Stimulated activated CD8-positive, alpha-beta memory T cell treated with anti-CD3 and anti-CD28 coated beads, Interleukin-2, amount 100 ng/mL, for 48 hours (primary cell): ENCODE measurements around the gene BRDT.

Experiments
- DNase-seq, 2 donors: peaks; one replicate each; pipeline ENCODE4 v3.0.0-alpha.2; 2020; ENCODE audit warnings: low read depth in 2 of 2

Gene BRDT

DNA sequence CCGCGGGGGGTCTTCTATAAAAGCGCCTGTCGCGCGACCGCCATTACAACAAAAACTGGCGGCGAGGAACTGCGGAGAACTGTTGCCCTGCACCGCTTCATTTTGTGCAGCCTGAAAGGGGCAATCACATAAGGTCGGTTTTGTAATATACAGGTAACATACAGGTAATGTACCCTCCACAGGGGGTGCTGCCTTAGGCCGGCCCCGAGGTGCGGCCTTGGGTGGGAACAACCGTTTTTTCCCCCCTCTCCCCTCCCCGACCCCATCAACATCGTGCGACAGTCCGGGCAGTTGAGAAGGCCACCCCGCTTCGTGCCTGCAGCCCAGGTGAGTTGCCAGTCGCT, at the start of gene BRDT:
BRDT (plus strand) TSS at position 46 of the 344 bp plus-strand sequence. CDS start 13,354 bp downstream, outside the sequence.
- no peak for DNase-seq

DNA sequence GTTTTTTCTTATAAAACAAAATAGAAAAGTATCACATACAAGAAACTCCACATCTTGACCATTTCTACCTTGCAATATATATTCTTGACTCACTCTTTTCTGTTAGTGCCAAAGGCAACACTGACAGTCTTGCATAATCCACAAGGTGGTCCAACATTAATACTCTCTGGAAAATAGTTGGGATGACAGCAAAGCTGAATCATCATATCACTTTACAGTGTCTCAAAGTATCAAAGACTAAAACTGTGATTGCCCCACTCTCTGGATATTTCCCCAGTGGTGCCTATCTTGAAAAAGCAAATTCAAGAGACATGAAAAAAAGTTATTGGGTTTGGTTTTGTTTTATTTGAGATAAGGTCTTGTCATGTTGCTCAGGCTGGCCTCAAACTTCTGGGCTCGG, 48.6 kb upstream of the BRDT start:
- no peak for DNase-seq

DNA sequence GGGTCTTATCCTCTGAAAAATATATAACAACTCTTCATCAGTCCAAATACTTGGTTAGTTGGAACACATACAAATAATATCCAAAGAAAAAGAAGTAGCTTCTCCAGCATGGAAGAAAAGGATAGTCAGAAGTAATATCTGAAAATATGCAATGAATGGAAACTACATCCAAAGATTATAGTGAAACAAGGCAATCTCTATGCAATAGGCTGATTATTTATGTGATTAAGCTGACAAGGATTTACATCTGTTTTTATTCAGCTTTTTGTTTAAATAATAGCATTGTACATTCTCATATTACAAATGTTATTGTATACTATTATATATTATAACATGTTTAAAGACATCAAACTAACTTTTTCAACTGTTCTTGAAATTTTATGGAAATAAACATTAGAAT, 48.0 kb upstream of the BRDT start:
- no peak for DNase-seq

DNA sequence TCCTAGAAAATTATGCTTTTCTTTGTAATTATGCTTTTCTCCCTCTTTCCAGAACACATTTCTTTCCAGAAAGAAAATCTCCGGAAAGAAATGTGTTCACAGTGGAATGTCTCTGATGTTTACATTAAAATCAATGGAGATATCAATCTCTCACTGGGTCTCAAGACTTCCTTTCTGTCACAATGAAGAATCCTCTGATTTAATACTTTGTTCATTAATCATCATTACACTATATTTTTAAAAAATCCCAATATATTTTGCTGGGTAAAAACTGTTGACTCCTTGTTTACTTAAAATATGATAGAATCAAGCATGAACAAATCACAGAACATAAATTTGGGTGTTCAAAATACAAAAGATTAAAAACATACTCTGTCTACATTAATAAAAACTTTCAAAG, 36.9 kb upstream of the BRDT start:
- no peak for DNase-seq

DNA sequence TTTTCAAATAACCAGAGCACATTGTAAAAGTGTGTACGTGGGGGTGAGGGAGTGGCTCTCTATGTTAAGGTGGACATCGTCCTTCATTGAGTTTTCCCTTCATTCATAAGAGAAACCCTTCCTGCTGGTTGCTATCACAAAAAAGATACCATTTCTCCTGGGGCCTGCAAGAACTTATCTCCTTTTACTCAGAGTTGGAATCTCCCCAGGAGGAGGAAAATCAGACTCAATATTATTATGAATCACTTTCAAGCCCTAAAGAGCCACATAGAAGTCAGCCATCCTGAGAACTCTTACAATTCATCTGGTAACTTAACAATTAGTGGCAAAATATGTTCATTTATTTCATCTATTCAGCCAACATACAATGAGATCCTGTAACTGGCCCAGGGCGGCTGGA, 36.2 kb upstream of the BRDT start:
- no peak for DNase-seq

DNA sequence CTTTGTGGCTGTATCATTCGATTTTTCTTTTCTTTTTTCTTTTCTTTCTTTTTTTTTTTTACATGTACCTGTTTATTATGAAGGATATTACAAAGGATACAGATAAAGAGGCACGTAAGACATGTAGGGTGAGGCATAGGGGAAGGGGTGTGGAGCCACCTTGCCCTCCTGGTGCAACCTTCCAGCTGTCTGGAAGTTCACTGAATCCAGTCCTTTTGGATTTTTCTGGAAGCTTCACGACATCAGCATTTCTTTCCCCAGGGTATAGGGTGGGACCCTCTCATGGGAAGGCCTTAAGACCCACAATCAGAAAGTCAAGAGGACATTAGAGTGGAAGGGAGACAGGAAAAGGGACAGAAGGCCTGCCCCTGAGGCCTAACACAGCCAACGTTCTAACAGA, 33.2 kb upstream of the BRDT start:
- no peak for DNase-seq

DNA sequence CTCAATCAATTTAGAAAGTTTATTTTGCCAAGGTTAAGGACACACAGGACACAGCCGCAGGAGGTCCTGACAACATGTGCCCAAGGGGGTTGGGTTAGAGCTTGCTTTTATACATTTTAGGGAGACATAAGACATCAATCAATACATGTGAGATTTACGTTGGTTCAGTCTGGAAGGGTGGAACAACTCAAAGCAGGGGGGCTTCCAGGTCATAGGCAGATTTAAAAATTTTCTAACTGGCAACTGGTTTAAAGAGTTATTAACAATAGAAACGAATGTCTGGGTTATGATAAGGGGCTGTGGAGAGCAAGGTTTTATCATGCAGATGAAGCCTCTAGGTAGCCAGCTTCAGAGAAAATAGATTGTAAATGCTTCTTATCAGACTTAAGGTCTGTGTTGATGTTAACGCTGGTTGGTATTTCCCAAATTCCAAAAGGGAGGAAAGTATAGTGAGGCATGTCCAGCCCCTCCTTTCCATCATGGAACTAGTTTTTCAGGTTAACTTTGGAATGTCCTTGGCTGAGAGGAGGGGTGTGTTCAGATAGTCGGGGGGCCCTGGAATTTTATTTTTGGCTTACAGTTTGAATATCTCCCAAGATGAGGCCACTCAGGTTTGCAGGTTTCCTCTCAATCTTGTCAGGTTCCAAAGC, 32.3 kb upstream of the BRDT start:
- no peak for DNase-seq

DNA sequence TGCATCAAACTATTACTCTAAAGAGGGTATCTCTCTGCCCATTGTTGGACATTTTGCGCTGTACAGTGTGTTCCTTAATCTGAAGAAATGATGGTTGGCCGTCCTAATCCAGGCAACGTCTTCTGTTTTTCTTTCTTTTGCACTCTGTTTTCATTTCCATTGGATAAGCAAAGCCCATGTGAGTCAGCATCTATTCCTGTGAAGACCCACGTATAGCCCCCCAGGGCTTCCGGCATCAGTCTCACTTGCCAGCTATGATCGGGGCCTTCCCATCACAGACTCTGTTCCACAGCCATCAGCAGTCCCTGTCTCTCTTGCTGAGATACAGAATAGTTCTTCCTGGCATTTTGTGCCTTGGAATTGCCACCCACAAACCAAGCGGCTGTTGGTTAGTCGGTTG, 29.2 kb upstream of the BRDT start:
- no peak for DNase-seq

DNA sequence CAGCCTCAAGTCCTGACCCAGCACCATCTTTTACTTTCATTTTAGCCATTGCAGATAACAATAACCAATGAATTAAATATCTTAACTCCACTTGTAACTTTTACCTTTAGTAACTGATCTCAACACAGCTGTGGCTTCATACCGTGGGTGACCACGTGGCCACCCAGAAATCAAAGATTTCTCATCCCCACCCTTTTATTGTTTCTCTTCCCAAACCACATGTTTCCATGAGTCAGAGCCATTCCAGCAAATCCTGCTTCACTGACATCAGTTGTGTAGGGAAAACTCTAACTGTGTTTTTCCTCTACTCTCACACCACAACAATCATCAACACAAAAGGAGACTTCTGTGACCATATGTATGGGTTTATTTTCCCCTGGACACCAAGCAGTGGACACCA, 25.1 kb upstream of the BRDT start:
- DNase-seq, result no peak

DNA sequence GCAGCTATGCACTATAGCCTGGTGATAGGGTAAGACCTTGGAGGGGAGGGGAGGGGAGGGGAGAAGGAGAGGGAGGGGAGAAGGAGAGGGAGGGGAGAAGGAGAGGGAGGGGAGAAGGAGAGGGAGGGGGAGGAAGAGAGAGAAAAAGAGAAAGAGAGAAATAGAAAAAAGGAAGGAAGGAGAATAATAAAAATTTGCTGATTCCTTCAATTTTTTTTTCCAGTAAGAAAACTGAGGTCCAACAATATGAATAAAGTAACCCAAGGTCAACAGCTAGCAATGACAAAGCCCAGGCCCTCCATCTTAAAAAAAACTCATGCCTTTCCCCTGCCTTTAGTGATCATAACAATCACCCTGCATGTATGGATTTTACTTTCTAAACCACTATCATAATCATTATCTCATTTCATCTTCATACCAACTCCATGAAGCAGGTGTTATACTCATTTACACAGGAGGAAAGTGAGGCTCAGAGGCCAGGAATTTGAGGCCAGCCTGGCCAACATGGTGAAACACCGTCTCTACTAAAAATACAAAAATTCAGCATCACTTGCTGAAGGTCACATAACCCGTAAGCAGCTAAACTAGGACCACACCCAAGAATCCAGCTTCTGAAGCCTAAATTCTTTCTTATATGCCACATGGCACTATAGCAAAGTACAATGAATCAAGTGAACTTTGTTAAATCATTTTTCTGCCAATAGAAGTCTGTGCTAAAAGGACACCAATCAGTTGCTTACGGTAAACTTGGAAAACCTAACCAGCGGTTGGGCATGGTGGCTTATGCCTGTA, 23.4 kb upstream of the BRDT start:
- no peak for DNase-seq

DNA sequence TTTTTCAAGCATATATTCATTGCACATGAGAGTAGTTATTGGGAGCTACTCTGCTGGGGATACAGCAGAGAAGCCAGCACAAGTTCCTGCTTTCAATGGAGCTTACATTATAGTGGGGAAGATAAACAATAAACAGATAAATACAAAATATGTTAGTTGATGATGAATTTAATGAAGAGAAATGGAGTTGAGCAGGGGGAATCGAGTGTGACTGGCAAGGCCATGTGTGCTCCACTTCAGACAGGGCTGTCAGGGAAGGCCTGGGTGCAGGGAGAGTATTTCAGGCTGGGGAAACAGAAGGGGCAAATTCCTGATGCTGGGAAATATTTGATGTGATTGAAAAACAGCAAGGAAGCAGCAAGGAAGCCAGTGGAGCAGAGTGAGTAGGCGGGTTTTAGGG, 21.2 kb upstream of the BRDT start:
- DNase-seq, result no peak

DNA sequence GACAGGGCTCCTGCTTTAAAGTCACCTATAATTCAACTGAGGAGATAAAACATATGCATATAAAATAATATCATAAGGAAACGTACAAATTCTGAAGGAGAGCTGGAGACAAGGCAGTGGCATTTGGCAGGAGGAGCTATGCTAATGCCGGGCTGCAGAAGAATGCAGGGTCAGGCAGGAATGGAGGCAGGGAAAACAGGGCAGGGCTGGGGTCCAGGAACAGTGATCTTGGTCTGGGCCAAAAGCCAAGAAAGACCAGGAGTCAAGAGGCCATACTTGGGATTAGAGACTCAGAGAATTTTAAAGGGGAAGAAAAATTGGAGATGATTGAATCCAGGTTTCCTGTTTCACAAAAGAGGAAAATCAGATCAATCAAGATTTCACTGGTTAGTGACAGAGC, 20.0 kb upstream of the BRDT start:
- DNase-seq, result no peak

DNA sequence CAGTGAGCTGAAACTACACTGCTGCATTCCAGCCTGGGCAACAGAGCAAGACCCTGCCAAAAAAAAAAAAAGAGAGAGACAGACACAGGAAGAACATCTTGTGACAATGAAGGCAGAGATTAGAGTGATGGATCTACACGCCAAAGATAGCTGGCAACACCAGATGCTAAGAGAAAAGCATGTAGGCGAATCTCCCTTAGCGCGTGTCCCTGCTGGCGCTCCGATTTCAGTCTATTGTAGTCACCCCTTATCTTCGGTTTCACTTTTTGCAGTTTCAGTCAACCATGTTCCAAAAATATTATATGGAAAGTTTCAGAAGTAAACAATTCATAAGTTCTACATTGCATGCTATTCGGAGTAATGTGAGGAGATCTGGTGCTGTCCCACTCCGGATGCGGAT, 11.6 kb upstream of the BRDT start:
- DNase-seq, result no peak

DNA sequence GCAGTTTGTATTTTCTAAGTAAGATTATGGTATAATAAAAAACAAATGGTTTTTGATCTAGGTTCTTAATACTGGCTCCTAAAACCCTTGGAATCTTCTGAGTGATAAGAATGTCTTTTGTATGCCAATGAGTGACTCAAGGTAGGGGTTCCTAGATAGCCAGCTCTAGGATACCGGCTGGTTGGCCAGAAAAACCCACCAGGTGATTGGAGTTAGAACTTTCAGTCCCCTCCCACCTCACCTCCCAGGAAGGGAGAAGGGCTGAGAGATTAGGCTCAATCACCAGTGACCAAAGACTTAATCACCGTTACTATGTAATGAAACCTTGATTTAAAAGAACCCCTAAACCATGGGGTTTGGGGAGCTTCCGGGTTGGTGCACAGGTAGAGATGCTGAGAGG, 8.7 kb upstream of the BRDT start:
- no peak for DNase-seq

DNA sequence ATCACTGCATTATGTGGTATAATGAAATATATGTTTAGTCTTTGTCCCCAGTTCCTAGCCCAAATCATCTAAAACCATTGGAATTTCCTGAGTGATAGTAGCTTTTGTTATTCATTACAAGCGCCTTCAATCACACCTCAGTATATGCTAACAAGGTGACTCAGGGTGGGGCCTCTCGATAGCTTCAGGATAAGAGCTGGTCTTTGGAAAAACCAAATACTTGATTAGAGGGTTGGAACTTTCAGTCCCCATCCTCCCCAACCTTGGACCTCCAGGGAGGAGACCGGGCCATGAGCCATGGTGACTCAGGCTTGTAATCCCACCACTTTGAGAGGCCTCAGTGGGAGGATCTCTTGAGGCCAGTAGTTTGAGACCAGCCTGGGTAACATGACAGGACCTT, 5.1 kb upstream of the BRDT start:
- no peak for DNase-seq

DNA sequence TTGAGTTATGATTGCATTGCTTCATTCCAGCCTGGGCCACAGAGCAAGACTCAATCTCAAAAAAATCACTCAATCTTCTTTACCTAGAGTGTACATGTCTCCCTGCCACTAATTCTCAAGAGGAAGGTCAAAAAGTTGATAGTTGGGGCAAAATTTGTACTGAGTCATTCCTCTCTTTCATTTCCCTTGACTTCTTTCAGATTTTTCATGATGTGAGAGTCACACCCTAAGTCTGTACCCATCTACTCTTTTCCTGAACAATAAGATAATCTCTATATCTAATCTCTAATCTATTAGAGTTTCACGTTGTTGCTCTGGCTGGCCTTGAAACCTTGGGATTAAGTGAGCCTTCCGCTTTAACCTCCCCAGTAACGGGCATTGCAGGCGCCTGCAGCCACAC, 1.1 kb upstream of the BRDT start:
- no peak for DNase-seq

DNA sequence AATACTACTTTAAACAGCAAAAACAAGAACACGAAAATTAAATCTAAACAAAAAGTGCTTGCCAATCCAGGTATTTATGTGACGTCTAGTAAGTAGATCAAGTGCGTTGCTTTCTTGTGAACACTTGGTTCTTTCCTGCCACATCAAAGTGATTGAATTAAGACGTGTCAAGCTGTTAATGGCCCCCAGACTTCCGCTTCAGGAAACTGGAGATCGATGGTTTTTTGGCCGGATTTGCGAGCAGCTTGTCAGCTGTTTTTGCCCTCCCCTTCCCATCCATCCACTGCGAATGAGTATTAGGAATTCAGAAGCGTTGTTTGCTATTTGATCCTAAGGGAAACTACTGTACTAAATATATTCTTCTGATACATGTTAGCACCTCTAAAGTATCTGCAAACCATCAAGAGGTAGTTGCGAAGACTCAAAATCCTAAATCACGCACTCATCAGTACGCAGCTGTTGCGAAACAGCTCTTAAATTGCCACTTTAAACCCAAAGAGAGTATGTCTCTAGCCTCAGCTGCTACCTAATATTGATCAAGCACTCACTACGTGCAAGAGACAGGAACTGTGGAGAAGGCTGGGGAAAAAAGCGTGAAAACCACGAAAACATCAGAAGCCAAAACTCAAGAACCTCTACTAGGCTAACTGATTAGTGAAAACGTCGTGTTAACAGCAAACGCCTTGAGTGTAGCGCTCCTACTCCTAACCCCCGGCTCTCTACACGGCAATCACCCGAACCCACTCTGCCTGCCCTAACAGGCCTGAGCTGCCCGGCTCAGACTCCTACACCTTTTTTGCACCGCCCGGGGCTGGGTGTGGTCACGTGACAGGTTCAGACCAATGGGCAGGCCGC, 473 bp upstream of the BRDT start:
- DNase-seq, result no peak

DNA sequence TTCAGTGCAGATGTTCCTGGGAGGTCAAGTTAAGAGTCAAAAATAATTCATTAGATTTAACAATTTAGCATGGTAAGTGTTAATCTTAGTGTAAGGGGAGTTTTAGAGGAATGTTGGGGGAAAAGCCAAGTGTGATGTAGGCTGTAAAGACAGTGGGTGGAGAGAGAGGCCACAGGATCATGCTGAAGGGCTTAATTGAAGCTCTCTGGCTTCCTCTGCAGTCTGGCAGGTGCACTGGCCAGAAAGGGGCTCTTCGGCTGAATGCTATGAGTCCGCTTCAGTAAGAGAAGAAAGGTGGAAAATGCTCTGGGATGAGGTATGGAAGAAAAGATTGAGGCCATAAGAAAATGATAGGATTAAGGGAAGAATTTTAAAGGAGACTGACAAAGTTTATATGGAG, 3.0 kb downstream of the BRDT start:
- DNase-seq, result no peak

DNA sequence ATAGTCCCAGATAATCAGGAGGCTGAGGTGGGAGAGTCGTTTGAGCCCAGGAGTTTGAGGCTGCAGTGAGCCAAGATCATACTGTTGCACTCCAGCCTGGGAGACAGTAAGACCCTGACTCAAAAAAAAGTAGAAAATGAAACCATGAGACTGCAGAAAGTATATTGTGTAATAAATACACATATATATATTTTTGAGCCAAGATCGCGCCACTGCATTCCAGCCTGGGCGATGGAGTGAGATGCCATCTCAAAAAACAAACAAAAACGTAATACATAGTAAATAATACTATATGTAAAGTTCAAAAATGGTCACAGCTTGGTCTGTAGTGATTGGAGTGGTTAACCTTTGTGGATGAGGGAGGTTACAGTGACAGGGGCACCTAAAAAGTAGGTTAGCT, 9.7 kb downstream of the BRDT start:
- DNase-seq, result no peak

DNA sequence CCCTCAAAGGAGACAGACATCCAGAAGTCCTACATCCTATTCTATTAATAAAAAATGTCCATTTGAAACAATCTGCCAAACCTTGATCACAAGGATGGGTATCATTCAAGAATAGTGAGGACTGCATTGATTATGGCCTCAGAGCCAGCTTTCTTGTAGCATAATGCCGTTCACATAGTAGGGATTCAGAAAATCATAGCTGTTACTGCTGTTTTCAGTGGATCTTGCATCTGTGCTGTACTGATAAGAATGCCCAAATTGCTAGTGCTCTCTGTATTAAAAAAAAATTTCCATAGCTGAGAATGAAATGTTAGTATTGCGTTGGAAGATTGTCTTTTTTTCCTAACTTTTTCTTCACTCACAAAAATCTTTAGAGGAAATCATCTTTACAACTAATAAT, 19.1 kb downstream of the BRDT start:
- DNase-seq, result no peak

DNA sequence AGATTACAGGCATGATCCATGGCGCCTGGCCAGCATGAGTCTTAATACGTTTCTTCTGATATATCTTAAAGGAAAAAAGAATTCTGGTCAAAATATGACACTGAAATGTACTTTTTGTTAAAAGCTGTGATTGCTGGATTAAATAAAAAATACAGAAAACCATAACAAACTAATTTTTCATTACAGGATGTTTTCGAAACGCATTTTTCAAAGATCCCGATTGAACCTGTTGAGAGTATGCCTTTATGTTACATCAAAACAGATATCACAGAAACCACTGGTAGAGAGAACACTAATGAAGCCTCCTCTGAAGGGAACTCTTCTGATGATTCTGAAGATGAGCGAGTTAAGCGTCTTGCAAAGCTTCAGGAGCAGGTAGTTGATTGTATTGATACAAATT, 30.2 kb downstream of the BRDT start:
- DNase-seq, result no peak

DNA sequence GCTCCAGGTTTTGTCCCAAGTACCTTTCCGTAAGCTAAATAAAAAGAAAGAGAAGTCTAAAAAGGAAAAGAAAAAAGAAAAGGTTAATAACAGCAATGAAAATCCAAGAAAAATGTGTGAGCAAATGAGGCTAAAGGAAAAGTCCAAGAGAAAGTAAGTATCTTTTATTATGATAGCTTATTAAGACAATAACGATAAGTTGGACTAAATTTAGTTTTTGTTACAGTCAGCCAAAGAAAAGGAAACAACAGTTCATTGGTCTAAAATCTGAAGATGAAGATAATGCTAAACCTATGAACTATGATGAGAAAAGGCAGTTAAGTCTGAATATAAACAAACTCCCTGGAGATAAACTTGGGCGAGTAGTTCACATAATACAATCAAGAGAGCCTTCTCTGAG, 31.5 kb downstream of the BRDT start:
- DNase-seq, result no peak
